OCI-LY7 (cell line): ENCODE measurements around the gene TMEM270.

Source experiments
- CTCF ChIP-seq: fragments of 200-600 bp; sonication (generic); conservative IDR thresholded peaks from 2 replicates; pipeline ENCODE4 v1.5.1; 2014; ENCODE audit warnings: mild to moderate bottlenecking, antibody characterized with exemption, low read length, moderate library complexity, mixed read lengths
- EZH2phosphoT487 ChIP-seq: fragments of 200-600 bp; sonication (generic); IDR thresholded peaks from 2 replicates; pipeline ENCODE4 v1.6.1; 2018; ENCODE audit warnings: low read depth, borderline replicate concordance, mild to moderate bottlenecking, mixed run types, antibody characterized with exemption, low read length, moderate library complexity, mixed read lengths

GRCh38 chr7:73896454-73896853 is 35.5 kb downstream of the TMEM270 start:
- TF ChIP-seq CTCF (no peak), EZH2phosphoT487 (no peak)
